H1 (cell line): ENCODE data around the gene OSBPL2. TPM values are rescaled to one million over a fixed set of nuclear protein-coding genes. Genes with fewer than 3 reads are reported as not detected.

ENCODE experiments used
- CTCF ChIA-PET: fragments of 300-600 bp; sonication (Branson Sonifier 250); formaldehyde crosslinking; loops from one replicate; lab custom pipeline; 2021; ENCODE audit not compliant: partially characterized antibody; lab: Charles Lee
- POLR2A ChIA-PET: fragments of 300-600 bp; sonication (Branson Sonifier 250); formaldehyde crosslinking; loops from one replicate; lab custom pipeline; 2021; ENCODE audit warnings: inconsistent platforms; ENCODE audit not compliant: partially characterized antibody; lab: Charles Lee
- DNase-seq, 2 experiments: peaks; one replicate each; pipeline versions ENCODE4 v3.0.0 to v3.0.0-alpha.2; 2010 to 2022; ENCODE audit warnings: low spot score in 2 of 2, low read depth in 1 of 2, mixed read lengths in 1 of 2
- FAIRE-seq: peaks from 2 replicates; lab custom pipeline; 2011; peaks lifted over from hg19 to GRCh38; lab: Jason Lieb, UNC
- H2AFZ ChIP-seq: 2 replicates; pipeline ENCODE4 v1.8.1; 2012; ENCODE audit warnings: low read length, inconsistent platforms
- H2AK5ac ChIP-seq: 2 replicates; pipeline ENCODE4 v1.6.1; 2013; ENCODE audit warnings: low read depth, low read length
- H2BK120ac ChIP-seq: replicated peaks from 2 replicates; pipeline ENCODE3; 2013; ENCODE audit warnings: low read depth, low read length, inconsistent platforms
- H2BK12ac ChIP-seq: 2 replicates; pipeline ENCODE4 v1.6.1; 2013; ENCODE audit warnings: low read depth, low read length
- H2BK15ac ChIP-seq: 2 replicates; pipeline ENCODE4 v1.6.1; 2013; ENCODE audit warnings: low read length
- H2BK20ac ChIP-seq: 2 replicates; pipeline ENCODE4 v1.6.1; 2013; ENCODE audit warnings: low read length
- H2BK5ac ChIP-seq: 2 replicates; pipeline ENCODE4 v1.6.1; 2013; ENCODE audit warnings: low read depth, low read length
- H3K14ac ChIP-seq: 2 replicates; pipeline ENCODE4 v1.6.1; 2013; ENCODE audit warnings: inconsistent platforms; ENCODE audit not compliant: insufficient read length
- H3K18ac ChIP-seq: 2 replicates; pipeline ENCODE4 v1.6.1; 2013; ENCODE audit warnings: low read length; ENCODE audit errors: extremely low read depth
- H3K23ac ChIP-seq: 2 replicates; pipeline ENCODE4 v1.6.1; 2013; ENCODE audit warnings: inconsistent platforms; ENCODE audit not compliant: insufficient read length
- H3K23me2 ChIP-seq: 2 replicates; pipeline ENCODE4 v1.6.1; 2013; ENCODE audit warnings: low read depth, low read length
- H3K27ac ChIP-seq: 2 replicates; pipeline ENCODE4 v1.6.1; 2011; ENCODE audit warnings: low read depth, low read length, inconsistent platforms
- H3K27me3 ChIP-seq, 4 experiments: replicated peaks in 1 of 4; 1 replicate in 1 of 4; 2 replicates in 3 of 4; pipeline versions ENCODE4 v1.6.1 to v1.8.1; 2011 to 2013; ENCODE audit warnings: low read length in 3 of 4, mild to moderate bottlenecking in 3 of 4, inconsistent platforms in 2 of 4, mixed read lengths in 2 of 4, moderate library complexity in 1 of 4; ENCODE audit not compliant: control insufficient read depth in 3 of 4, insufficient read depth in 3 of 4; ENCODE audit errors: extremely low read depth in 1 of 4
- H3K36me3 ChIP-seq, 4 experiments: 2 replicates each; pipeline versions ENCODE4 v1.6.1 to v1.8.1; 2011 to 2013; ENCODE audit warnings: mild to moderate bottlenecking in 4 of 4, low read length in 3 of 4, moderate library complexity in 2 of 4, control low read depth in 1 of 4, inconsistent platforms in 1 of 4; ENCODE audit not compliant: insufficient read depth in 4 of 4, control insufficient read depth in 2 of 4
- H3K4ac ChIP-seq: replicated peaks from 2 replicates; pipeline ENCODE3; 2013; ENCODE audit warnings: low read length, low read depth, mixed read lengths, inconsistent platforms; ENCODE audit not compliant: insufficient read length
- H3K4me1 ChIP-seq, 4 experiments: replicated peaks in 1 of 4; 1 replicate in 1 of 4; 2 replicates in 3 of 4; pipeline versions ENCODE4 v1.6.1 to v1.8.1; 2011 to 2013; ENCODE audit warnings: low read length in 3 of 4, inconsistent platforms in 2 of 4, mixed read lengths in 1 of 4; ENCODE audit not compliant: insufficient read depth in 4 of 4, control insufficient read depth in 3 of 4
- H3K4me2 ChIP-seq, 2 experiments: 2 replicates each; pipeline versions ENCODE4 v1.6.1 to v1.8.1; 2011 to 2013; ENCODE audit warnings: low read depth in 2 of 2, low read length in 2 of 2, control low read depth in 1 of 2, inconsistent platforms in 1 of 2, mild to moderate bottlenecking in 1 of 2; ENCODE audit not compliant: insufficient read depth in 1 of 2
- H3K4me3 ChIP-seq, 4 experiments: fragments of 200-600, 300-600 bp in 1 of 4; sonication (generic), shearing (Covaris generic), sonication (Bioruptor Twin) in 1 of 4; 2 replicates each; pipeline versions ENCODE4 v1.5.1 to v1.8.1; 2011 to 2016; ENCODE audit warnings: low read length in 4 of 4, low read depth in 3 of 4, control low read depth in 2 of 4, inconsistent platforms in 2 of 4, mild to moderate bottlenecking in 2 of 4, mixed read lengths in 1 of 4, moderate library complexity in 1 of 4; ENCODE audit not compliant: insufficient read depth in 2 of 4; ENCODE audit errors: extremely low read depth in 1 of 4
- H3K56ac ChIP-seq: replicated peaks from 2 replicates; pipeline ENCODE3; 2013; ENCODE audit warnings: low read depth, mild to moderate bottlenecking, mixed read lengths, low read length, inconsistent platforms; ENCODE audit not compliant: insufficient read length
- H3K79me1 ChIP-seq: 2 replicates; pipeline ENCODE4 v1.6.1; 2013; ENCODE audit warnings: low read depth, low read length, control low read depth
- H3K79me2 ChIP-seq, 2 experiments: 2 replicates each; pipeline versions ENCODE4 v1.6.1 to v1.8.1; 2012 to 2013; ENCODE audit warnings: low read length in 2 of 2, mild to moderate bottlenecking in 2 of 2, inconsistent platforms in 1 of 2; ENCODE audit not compliant: insufficient read depth in 2 of 2, control insufficient read depth in 1 of 2
- H3K9ac ChIP-seq, 4 experiments: replicated peaks in 1 of 4; 1 replicate in 1 of 4; 2 replicates in 3 of 4; pipeline versions ENCODE4 v1.6.1 to v1.8.1; 2011 to 2013; ENCODE audit warnings: low read depth in 3 of 4, low read length in 3 of 4, control low read depth in 2 of 4, mild to moderate bottlenecking in 2 of 4, moderate library complexity in 2 of 4, inconsistent platforms in 1 of 4; ENCODE audit errors: extremely low read depth in 1 of 4
- H3K9me3 ChIP-seq, 2 experiments: 2 replicates each; pipeline versions ENCODE4 v1.6.1 to v1.8.1; 2012 to 2013; ENCODE audit warnings: mild to moderate bottlenecking in 2 of 2, moderate library complexity in 2 of 2, control low read depth in 1 of 2, inconsistent platforms in 1 of 2, low read depth in 1 of 2, low read length in 1 of 2, mixed read lengths in 1 of 2; ENCODE audit not compliant: insufficient read depth in 2 of 2
- H4K20me1 ChIP-seq, 2 experiments: replicated peaks in 1 of 2; 2 replicates each; pipeline versions ENCODE3 to v1.8.1; 2011 to 2013; ENCODE audit warnings: inconsistent platforms in 2 of 2, low read length in 2 of 2, mild to moderate bottlenecking in 1 of 2; ENCODE audit not compliant: insufficient read depth in 2 of 2, control insufficient read depth in 1 of 2
- H4K5ac ChIP-seq: 2 replicates; pipeline ENCODE4 v1.6.1; 2013; ENCODE audit warnings: low read length, low read depth, mixed read lengths, inconsistent platforms; ENCODE audit not compliant: insufficient read length
- H4K8ac ChIP-seq: 2 replicates; pipeline ENCODE4 v1.8.0; 2013; ENCODE audit warnings: mild to moderate bottlenecking, moderate library complexity, low read length, inconsistent platforms; ENCODE audit not compliant: insufficient read depth; ENCODE audit errors: extremely low read depth
- H4K91ac ChIP-seq: replicated peaks from 2 replicates; pipeline ENCODE3; 2013; ENCODE audit warnings: low read length, mixed read lengths, inconsistent platforms; ENCODE audit not compliant: insufficient read length
- CBX5 ChIP-seq: fragments of 300-800, 300-1000 bp; sonication (generic); IDR thresholded peaks from 2 replicates; pipeline ENCODE4 v1.7.1; 2016; ENCODE audit warnings: antibody characterized with exemption, low read length, low read depth
- CBX8 ChIP-seq: fragments of 300-800, 300-1000 bp; sonication (generic); IDR thresholded peaks from 2 replicates; pipeline ENCODE4 v1.7.1; 2016; ENCODE audit warnings: low read depth, low read length, borderline replicate concordance
- CHD1 ChIP-seq: IDR thresholded peaks from 2 replicates; pipeline ENCODE4 v1.6.1; 2012; ENCODE audit warnings: low read depth, low read length, improper control_type of control experiment
- HDAC2 ChIP-seq, 2 experiments: fragments of 300-600 bp in 1 of 2; sonication (generic) in 1 of 2; IDR thresholded peaks; 2 replicates each; pipeline ENCODE4 v1.6.1; 2011 to 2012; ENCODE audit warnings: low read depth in 2 of 2, low read length in 2 of 2, mild to moderate bottlenecking in 2 of 2, moderate library complexity in 2 of 2, borderline replicate concordance in 1 of 2, inconsistent platforms in 1 of 2
- JUND ChIP-seq: IDR thresholded peaks from 2 replicates; pipeline ENCODE4 v1.6.1; 2011; ENCODE audit warnings: mild to moderate bottlenecking, improper control_type of control experiment, low read length
- KDM4A ChIP-seq: IDR thresholded peaks from one replicate; pipeline ENCODE4 v1.7.1; 2012; ENCODE audit warnings: low read depth, mild to moderate bottlenecking, moderate library complexity, low read length, inconsistent platforms; ENCODE audit not compliant: severe bottlenecking
- SIN3A ChIP-seq, 2 experiments: IDR thresholded peaks in 1 of 2; conservative IDR thresholded peaks in 1 of 2; 2 replicates each; pipeline ENCODE4 v1.6.1; 2011 to 2012; ENCODE audit warnings: low read length in 2 of 2, improper control_type of control experiment in 1 of 2, low read depth in 1 of 2, mild to moderate bottlenecking in 1 of 2
- SP4 ChIP-seq: IDR thresholded peaks from 2 replicates; pipeline ENCODE4 v1.6.1; 2012; ENCODE audit warnings: low read length, inconsistent platforms
- TAF7 ChIP-seq: optimal IDR thresholded peaks from 2 replicates; pipeline ENCODE3; 2011; ENCODE audit warnings: low read depth, mild to moderate bottlenecking, inconsistent platforms, low read length, moderate library complexity, borderline replicate concordance
- TCF12 ChIP-seq: IDR thresholded peaks from 2 replicates; pipeline ENCODE4 v1.6.1; 2011; ENCODE audit warnings: low read depth, mild to moderate bottlenecking, low read length
- TEAD4 ChIP-seq: IDR thresholded peaks from 2 replicates; pipeline ENCODE4 v1.6.1; 2012; ENCODE audit warnings: low read depth, low read length, inconsistent platforms, mixed read lengths
- WGBS, 2 experiments: shearing (Covaris generic) in 1 of 2; methylation state at CpG; one replicate each; pipeline versions ENCODE4 v1.1.6 to v1.1.7; 2013 to 2015; ENCODE audit warnings: low lambda C conversion rate in 2 of 2, mixed read lengths in 2 of 2, inconsistent platforms in 1 of 2, low coverage in 1 of 2, missing lambda C conversion rate in 1 of 2; ENCODE audit not compliant: insufficient replicate concordance in 2 of 2, insufficient coverage in 1 of 2, insufficient read length in 1 of 2; ENCODE audit errors: extremely low coverage in 1 of 2, missing lambda C conversion rate in 1 of 2; 5-methylcytosine and 5-hydroxymethylcytosine counted together
- polyA plus RNA-seq, 7 experiments: library from polyadenylated mRNA; depleted of rRNA in 3 of 7; stranded (reverse) in 5 of 7; unstranded in 2 of 7; fragments of >200 nt in 5 of 7; fragments of 200-250 nt in 2 of 7; gene quantifications; 1 replicate in 5 of 7; 2 replicates in 1 of 7; 4 replicates in 1 of 7; pipeline versions ENCODE4 v1.2.1 to v1.2.3, GENCODE V29; 2011 to 2013; ENCODE audit warnings: missing spikeins in 2 of 7, mixed read lengths in 2 of 7
- total RNA-seq: library from RNA; stranded (reverse); fragmentation: NEBNext Ultra II Directional; extraction: Animal tissue kit (Norgen Biotek cat#: 25700); gene quantifications from 2 replicates; pipeline ENCODE4 v1.2.1, GENCODE V29; 2021
- TF ChIP-seq, protein P1 (sequence below): IDR thresholded peaks from 2 replicates; pipeline ENCODE4 v1.6.1; 2012; ENCODE audit warnings: inconsistent platforms

OSBPL2 gene
- total and polyA plus RNA-seq, 2 of the 8 experiments (the other 6 are each of a cell fraction or from before 2014, with no cell fraction given) = 11.7 to 42.4 TPM

DNA sequence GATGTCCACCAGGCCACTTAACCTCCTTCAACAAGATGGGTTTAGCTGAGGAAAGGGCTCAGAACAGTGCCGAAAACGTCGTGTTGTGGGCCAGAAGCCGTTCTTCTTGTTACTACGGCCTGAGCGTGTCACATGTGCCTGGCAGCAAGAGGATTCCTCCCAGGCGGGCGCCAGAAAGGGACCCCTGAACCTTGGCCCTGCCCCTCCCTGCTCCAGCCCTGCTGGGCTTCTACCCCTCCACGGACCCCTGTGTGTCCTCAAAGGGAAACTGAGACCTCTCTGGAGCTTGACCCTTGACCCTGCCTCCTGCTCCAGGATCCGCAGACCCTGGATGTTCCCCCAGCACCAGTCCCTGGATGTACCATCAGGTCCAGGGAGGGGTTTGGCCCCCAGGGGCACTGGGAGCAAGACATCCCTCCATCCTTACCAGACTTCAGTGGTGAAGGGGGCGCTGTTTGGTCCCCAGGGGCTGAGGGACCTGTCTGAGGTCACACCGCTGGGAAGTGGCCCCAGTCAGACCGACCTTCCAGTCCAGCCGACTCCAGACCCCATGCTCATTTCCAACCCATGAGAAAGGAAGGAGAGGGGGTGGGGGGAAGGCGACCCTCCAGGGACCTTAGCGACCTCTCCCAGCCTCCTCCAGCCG, 28.3 kb upstream of the OSBPL2 start:
- H3K14ac ChIP-seq = no peak overlapping the region
- peaks cover 0 to 3% (median 0%) of the 10 kb centered on the region in 4 experiments; a peak in 1 of 7 replicates for H3K4me1 ChIP-seq
- no peaks in the 10 kb centered on the region for H3K9me3 ChIP-seq
- peak overlapping the region; percentile 8; the same call in 1 of the 2 replicates for H4K8ac ChIP-seq
- CTCF ChIA-PET = interaction anchor here (0.7 to 2.5 kb wide), 12 partner anchors 8 to 199 kb away, joined by 3 to 9 read pairs (median 4); no protein-coding TSS in a partner anchor
- POLR2A ChIA-PET = interaction anchor here (1.0 to 1.2 kb wide), 2 partner anchors 9 to 48 kb away, joined by 3 to 4 read pairs; no protein-coding TSS in a partner anchor
- H2BK20ac ChIP-seq = no peak overlapping the region
- no peak overlapping the region for H3K4me2 ChIP-seq
- no peak for DNase-seq
- H3K9ac ChIP-seq = no peak overlapping the region
- H2AFZ ChIP-seq = no peak overlapping the region
- peaks cover 0 to 2% of the 10 kb centered on the region in 2 experiments for H4K20me1 ChIP-seq
- 85% methylated on average over 14 of the region's 17 CpGs; no CpG with 5 or more reads in 1 of the 2 experiments for WGBS, 2 experiments
- no peaks in the 10 kb centered on the region for H3K79me2 ChIP-seq
- H3K36me3 ChIP-seq = no peaks in the 10 kb centered on the region
- H3K79me1 ChIP-seq = no peaks in the 10 kb centered on the region
- no peak overlapping the region for H3K4me3 ChIP-seq
- H3K23ac ChIP-seq = no peak overlapping the region
- H2BK5ac ChIP-seq = no peak overlapping the region
- no peak overlapping the region for H3K4ac ChIP-seq
- no peaks in the 10 kb centered on the region for H3K23me2 ChIP-seq
- H3K27ac ChIP-seq = no peak overlapping the region; the same call in 1 of the 2 replicates
- H2BK120ac ChIP-seq = no peak overlapping the region
- H2BK12ac ChIP-seq = 0 out of 2 replicates have a peak overlapping the region, but pooled peaks have one; percentile 75
- H3K18ac ChIP-seq = no peak overlapping the region
- H4K5ac ChIP-seq = no peak overlapping the region
- FAIRE-seq = no peak
- no peak overlapping the region for H3K56ac ChIP-seq
- H2BK15ac ChIP-seq = peak overlapping the region; percentile 81
- no peak overlapping the region for H2AK5ac ChIP-seq
- H3K27me3 ChIP-seq = no peaks in the 10 kb centered on the region; a peak in 2 of 7 replicates
- H4K91ac ChIP-seq = peak overlapping the region; percentile 47
- no peak for TF ChIP-seq HDAC2 (IDR thresholded peaks at IDR 0.05; ENCODE audit: borderline replicate concordance in 1 of 2, low read depth in 2 of 2, low read length in 2 of 2)
- no peak for TF ChIP-seq CBX8
- no peak for TF ChIP-seq CBX5
- TF ChIP-seq, protein P1, sequence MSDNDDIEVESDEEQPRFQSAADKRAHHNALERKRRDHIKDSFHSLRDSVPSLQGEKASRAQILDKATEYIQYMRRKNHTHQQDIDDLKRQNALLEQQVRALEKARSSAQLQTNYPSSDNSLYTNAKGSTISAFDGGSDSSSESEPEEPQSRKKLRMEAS = no peak
- TF ChIP-seq JUND = no peak
- TF ChIP-seq KDM4A = no peak
- TF ChIP-seq CHD1 = no peak
- no peak for TF ChIP-seq TAF7
- TF ChIP-seq TEAD4 = no peak
- no peak for TF ChIP-seq TCF12
- TF ChIP-seq SP4 = no peak
- TF ChIP-seq SIN3A (conservative IDR thresholded peaks at IDR 0.05 in 1 of 2, IDR thresholded peaks at IDR 0.05 in 1 of 2; ENCODE audit: low read depth in 1 of 2, low read length in 2 of 2) = no peak
